ENCODE data around the gene HSDL2.

The HSDL2 gene

DNA sequence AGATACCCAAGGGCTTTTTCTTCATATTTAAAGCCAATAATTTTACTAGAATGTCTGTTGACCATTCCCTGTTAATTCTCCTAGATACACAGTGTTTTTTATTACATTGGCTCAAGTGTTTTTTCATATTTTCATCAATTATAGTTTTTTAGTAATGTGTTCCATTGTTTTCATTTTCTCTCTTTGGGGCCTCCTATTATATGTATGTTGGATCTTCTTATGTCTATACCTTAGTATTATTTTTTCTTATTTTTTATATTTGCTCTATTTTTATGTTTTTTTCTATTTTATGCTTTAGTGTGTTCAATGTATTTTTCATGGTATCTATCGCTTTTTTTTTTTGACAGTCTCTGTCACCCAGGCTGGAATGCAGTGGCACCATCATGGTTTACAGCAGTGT is 114.2 kb downstream of the HSDL2 start (continued):
- TF ChIP-seq, protein P1, sequence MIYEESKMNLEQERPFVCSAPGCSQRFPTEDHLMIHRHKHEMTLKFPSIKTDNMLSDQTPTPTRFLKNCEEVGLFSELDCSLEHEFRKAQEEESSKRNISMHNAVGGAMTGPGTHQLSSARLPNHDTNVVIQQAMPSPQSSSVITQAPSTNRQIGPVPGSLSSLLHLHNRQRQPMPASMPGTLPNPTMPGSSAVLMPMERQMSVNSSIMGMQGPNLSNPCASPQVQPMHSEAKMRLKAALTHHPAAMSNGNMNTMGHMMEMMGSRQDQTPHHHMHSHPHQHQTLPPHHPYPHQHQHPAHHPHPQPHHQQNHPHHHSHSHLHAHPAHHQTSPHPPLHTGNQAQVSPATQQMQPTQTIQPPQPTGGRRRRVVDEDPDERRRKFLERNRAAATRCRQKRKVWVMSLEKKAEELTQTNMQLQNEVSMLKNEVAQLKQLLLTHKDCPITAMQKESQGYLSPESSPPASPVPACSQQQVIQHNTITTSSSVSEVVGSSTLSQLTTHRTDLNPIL (CRISPR knock-in tag; IDR thresholded peaks at IDR 0.05; ENCODE audit: low read depth), result no peak
- TF ChIP-seq GLIS3 (CRISPR knock-in tag; IDR thresholded peaks at IDR 0.05) (no peak), ZFP30 (CRISPR knock-in tag; IDR thresholded peaks at IDR 0.05) (no peak), ARNTL (CRISPR knock-in tag; IDR thresholded peaks at IDR 0.05; ENCODE audit: borderline replicate concordance, low read depth) (no peak), ESRRG (CRISPR knock-in tag; IDR thresholded peaks at IDR 0.05) (no peak), CSDC2 (CRISPR knock-in tag; IDR thresholded peaks at IDR 0.05) (no peak), ZNF8 (CRISPR knock-in tag; IDR thresholded peaks at IDR 0.05) (no peak)
- TF ChIP-seq, protein P2, sequence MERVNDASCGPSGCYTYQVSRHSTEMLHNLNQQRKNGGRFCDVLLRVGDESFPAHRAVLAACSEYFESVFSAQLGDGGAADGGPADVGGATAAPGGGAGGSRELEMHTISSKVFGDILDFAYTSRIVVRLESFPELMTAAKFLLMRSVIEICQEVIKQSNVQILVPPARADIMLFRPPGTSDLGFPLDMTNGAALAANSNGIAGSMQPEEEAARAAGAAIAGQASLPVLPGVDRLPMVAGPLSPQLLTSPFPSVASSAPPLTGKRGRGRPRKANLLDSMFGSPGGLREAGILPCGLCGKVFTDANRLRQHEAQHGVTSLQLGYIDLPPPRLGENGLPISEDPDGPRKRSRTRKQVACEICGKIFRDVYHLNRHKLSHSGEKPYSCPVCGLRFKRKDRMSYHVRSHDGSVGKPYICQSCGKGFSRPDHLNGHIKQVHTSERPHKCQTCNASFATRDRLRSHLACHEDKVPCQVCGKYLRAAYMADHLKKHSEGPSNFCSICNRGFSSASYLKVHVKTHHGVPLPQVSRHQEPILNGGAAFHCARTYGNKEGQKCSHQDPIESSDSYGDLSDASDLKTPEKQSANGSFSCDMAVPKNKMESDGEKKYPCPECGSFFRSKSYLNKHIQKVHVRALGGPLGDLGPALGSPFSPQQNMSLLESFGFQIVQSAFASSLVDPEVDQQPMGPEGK (CRISPR knock-in tag; IDR thresholded peaks at IDR 0.05; ENCODE audit: borderline replicate concordance), result no peak
- TF ChIP-seq, protein P3, sequence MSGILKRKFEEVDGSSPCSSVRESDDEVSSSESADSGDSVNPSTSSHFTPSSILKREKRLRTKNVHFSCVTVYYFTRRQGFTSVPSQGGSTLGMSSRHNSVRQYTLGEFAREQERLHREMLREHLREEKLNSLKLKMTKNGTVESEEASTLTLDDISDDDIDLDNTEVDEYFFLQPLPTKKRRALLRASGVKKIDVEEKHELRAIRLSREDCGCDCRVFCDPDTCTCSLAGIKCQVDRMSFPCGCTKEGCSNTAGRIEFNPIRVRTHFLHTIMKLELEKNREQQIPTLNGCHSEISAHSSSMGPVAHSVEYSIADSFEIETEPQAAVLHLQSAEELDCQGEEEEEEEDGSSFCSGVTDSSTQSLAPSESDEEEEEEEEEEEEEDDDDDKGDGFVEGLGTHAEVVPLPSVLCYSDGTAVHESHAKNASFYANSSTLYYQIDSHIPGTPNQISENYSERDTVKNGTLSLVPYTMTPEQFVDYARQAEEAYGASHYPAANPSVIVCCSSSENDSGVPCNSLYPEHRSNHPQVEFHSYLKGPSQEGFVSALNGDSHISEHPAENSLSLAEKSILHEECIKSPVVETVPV (CRISPR knock-in tag; IDR thresholded peaks at IDR 0.05), result no peak

DNA sequence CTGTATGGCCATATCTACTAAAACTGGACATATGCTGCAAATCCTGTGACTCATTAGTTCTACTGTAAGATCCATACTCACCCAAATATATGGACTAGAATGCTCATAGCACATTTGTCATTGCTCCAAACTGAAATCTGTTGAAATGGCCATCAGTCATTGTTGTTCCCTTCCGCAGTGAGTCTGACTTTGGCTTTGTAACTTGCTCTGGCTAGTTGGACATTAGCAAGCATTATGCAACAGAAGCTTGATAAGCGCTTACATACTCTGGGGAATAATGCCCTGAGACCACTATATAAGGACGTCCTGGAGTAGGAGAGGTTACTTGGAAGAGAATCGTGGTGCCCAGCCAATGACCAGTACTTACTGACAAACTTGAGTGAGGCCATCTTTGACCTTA is 115.7 kb downstream of the HSDL2 start:
- TF ChIP-seq, protein P4, sequence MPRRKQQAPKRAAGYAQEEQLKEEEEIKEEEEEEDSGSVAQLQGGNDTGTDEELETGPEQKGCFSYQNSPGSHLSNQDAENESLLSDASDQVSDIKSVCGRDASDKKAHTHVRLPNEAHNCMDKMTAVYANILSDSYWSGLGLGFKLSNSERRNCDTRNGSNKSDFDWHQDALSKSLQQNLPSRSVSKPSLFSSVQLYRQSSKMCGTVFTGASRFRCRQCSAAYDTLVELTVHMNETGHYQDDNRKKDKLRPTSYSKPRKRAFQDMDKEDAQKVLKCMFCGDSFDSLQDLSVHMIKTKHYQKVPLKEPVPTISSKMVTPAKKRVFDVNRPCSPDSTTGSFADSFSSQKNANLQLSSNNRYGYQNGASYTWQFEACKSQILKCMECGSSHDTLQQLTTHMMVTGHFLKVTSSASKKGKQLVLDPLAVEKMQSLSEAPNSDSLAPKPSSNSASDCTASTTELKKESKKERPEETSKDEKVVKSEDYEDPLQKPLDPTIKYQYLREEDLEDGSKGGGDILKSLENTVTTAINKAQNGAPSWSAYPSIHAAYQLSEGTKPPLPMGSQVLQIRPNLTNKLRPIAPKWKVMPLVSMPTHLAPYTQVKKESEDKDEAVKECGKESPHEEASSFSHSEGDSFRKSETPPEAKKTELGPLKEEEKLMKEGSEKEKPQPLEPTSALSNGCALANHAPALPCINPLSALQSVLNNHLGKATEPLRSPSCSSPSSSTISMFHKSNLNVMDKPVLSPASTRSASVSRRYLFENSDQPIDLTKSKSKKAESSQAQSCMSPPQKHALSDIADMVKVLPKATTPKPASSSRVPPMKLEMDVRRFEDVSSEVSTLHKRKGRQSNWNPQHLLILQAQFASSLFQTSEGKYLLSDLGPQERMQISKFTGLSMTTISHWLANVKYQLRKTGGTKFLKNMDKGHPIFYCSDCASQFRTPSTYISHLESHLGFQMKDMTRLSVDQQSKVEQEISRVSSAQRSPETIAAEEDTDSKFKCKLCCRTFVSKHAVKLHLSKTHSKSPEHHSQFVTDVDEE (CRISPR knock-in tag; IDR thresholded peaks at IDR 0.05), result no peak
- TF ChIP-seq TOX (CRISPR knock-in tag; IDR thresholded peaks at IDR 0.05; ENCODE audit: borderline replicate concordance) (no peak), ZNF70 (CRISPR knock-in tag; IDR thresholded peaks at IDR 0.05) (no peak), ESRRG (CRISPR knock-in tag; IDR thresholded peaks at IDR 0.05) (no peak), RARB (CRISPR knock-in tag; IDR thresholded peaks at IDR 0.05) (no peak), OSR1 (CRISPR knock-in tag; IDR thresholded peaks at IDR 0.05) (no peak), ZFP30 (CRISPR knock-in tag; IDR thresholded peaks at IDR 0.05) (no peak), ISL1 (CRISPR knock-in tag; IDR thresholded peaks at IDR 0.05) (no peak), ZFP3 (CRISPR knock-in tag; IDR thresholded peaks at IDR 0.05) (no peak), ZNF565 (CRISPR knock-in tag; conservative IDR thresholded peaks at IDR 0.05; ENCODE audit: low read depth) (no peak), CSDC2 (CRISPR knock-in tag; IDR thresholded peaks at IDR 0.05) (no peak), GLIS3 (CRISPR knock-in tag; IDR thresholded peaks at IDR 0.05) (no peak), ZC3H10 (CRISPR knock-in tag; IDR thresholded peaks at IDR 0.05) (no peak)
- TF ChIP-seq, protein P2 (CRISPR knock-in tag; IDR thresholded peaks at IDR 0.05; ENCODE audit: borderline replicate concordance), result no peak
- TF ChIP-seq, protein P3 (CRISPR knock-in tag; IDR thresholded peaks at IDR 0.05), result no peak
- ATAC-seq, result no peak

DNA sequence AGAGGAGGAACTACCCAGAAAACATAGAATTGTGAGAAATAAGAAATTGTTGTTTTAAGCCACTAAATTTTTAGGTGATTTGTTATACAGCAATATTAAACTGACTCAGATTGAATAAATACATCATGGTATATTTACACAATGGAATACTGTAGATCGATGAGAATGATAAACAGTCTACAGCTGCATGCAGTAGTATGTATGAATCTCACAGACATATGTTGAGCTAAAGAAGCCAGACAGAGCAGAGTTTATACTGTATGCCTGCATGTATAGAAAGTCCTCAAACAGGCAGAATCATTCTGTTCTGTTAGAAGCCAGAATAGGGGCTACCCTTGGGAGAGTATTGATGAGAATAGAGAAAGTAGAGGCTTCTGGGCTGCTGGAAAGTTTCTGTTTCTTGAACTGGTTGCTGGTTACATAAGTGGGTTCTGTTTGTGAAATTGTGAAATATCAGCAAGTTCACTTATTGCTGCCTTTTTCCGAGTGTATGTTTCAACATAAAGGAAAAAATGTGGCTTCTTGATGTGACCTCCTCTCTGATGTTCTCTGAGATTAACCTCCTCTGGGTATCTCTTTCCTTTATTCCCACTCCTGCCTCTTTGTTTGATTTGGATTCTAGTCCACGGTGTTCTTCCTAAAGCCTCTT is 116.3 kb downstream of the HSDL2 start:
- TF ChIP-seq SNAI2 (CRISPR knock-in tag; IDR thresholded peaks at IDR 0.05) (no peak), GLIS3 (CRISPR knock-in tag; IDR thresholded peaks at IDR 0.05) (no peak), ISL1 (CRISPR knock-in tag; IDR thresholded peaks at IDR 0.05) (no peak)
- TF ChIP-seq, protein P3 (CRISPR knock-in tag; IDR thresholded peaks at IDR 0.05), result no peak
- TF ChIP-seq, protein P2 (CRISPR knock-in tag; IDR thresholded peaks at IDR 0.05; ENCODE audit: borderline replicate concordance), result no peak
- ATAC-seq, result no peak

All from SK-N-SH treated with all-trans-retinoic acid at 6 μM for 48 hours (cell line).